VCaP (cell line): ENCODE measurements around the gene FBXL4.

ENCODE experiments used
- H3K27ac ChIP-seq: fragments of 450-650 bp; 2 replicates; pipeline ENCODE4 v1.5.1; 2017
- TF ChIP-seq, protein P1 (sequence below): fragments of 450-650 bp; conservative IDR thresholded peaks from 2 replicates; pipeline ENCODE4 v1.5.1; 2017; ENCODE audit warnings: mild to moderate bottlenecking, moderate library complexity

FBXL4 gene

DNA sequence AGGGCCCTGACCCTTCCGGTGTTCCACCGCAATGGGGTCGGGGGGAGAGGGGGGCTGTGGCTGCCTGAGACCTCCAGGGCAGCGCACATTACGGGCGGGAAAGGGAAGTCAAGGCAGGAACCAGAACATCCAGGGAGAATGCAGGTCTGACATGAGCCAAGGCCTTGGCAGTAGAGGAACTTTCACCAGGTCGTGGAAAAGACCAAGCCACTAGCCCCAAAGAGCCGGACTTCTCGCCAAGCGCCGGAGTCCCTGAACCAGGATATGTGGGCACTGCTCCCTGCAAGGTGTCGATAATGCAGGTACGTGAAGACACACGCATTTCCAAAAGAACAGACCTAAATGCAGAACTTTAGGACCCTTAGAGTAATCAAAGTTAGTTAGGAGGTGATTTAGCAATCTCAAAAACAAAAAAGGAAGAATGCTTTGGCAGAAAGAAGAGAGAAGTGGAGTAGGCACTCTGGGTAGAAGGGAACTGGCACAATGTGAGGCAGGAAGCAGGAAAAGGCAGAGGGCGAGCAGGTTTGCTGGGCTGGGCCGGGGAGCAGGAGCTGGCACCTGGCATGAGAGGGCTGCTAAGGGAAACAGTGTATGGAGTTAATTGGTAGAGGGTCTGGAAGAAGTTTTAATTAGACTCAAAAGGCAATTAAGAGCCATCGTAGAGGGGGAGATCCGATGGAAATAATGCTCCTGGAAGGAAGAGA is 99.1 kb downstream of the FBXL4 start:
- TF ChIP-seq, protein P1, sequence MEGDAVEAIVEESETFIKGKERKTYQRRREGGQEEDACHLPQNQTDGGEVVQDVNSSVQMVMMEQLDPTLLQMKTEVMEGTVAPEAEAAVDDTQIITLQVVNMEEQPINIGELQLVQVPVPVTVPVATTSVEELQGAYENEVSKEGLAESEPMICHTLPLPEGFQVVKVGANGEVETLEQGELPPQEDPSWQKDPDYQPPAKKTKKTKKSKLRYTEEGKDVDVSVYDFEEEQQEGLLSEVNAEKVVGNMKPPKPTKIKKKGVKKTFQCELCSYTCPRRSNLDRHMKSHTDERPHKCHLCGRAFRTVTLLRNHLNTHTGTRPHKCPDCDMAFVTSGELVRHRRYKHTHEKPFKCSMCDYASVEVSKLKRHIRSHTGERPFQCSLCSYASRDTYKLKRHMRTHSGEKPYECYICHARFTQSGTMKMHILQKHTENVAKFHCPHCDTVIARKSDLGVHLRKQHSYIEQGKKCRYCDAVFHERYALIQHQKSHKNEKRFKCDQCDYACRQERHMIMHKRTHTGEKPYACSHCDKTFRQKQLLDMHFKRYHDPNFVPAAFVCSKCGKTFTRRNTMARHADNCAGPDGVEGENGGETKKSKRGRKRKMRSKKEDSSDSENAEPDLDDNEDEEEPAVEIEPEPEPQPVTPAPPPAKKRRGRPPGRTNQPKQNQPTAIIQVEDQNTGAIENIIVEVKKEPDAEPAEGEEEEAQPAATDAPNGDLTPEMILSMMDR: no peak
- no peak overlapping the region for H3K27ac ChIP-seq

DNA sequence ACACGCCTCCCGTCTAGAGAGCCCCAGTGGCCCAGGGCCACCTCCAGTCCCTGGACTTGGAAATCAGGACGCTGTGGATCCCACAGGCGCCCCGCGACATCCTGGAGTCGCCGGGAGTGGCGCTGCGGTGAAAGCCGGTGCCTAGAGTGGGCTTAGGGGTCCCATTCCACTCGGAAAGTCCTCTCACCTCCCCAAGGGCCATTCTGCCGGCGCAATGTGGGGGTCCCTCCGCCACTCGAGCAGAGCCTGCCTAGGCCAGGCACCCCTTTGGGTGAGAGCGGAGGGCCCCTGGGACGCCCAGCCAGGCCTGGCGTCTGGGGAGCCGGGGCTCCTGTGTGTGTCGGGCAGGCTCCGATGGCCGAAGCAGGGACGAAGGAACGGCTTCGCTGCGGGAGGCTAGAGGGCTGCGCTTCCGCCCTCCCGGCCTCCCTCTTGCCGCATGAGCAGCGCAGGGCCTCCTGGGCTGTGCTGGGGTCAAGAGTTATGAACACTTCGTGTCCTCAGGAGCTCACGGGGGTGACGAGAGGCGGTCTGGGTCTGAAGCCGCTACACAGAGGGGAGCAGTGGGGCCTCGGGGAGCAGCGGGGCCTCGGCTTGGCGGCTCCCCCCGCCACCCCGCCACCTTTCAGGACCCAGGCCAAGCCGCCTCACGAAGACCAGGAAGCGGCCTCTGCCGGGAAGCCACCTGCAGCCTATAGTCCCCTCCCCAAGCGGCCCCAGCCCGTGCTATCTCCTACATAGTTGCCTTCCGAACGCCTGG is 99.8 kb downstream of the FBXL4 start:
- no peak overlapping the region for H3K27ac ChIP-seq

DNA sequence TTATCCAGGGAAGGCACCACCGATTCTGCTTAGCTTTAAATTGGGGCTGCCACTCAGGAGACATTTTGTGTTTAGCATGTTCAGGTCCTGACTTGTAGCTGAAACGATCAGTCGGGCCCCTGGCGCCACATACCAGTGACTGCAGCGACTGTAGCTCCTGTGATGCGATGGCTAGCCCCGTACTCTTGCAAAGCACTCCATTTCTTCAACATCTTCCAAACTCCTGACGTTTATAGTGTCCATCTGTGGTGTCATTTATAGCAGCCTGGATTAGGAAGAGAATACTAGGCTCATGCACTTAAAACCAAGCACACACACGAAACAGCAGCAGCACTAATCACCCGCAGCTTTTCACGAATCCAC is 100.3 kb downstream of the FBXL4 start:
- H3K27ac ChIP-seq: no peak overlapping the region
- TF ChIP-seq, protein P1: no peak

More for the DNA sequence above, 99.8 kb downstream of the FBXL4 start:
- TF ChIP-seq, protein P1: no peak

DNA sequence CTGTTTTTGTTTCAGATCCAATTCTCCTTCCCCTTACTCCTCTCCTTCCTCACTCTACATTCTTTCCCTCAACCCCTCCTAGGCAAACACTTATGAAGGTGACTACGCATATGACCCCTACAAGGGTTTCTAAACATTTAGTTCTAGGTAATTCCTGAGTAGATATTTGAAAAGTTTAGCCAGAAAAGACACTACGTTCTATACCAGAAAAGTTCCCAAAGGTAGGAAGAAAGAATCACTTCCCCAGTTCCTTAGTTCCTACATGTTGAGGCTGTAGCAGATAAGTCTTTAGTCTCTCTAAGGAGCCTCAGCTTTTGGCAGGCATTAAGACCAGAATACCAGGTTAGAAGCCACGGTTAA is 101.7 kb downstream of the FBXL4 start:
- TF ChIP-seq, protein P1: peak; percentile 62
- H3K27ac ChIP-seq: no peak overlapping the region

DNA sequence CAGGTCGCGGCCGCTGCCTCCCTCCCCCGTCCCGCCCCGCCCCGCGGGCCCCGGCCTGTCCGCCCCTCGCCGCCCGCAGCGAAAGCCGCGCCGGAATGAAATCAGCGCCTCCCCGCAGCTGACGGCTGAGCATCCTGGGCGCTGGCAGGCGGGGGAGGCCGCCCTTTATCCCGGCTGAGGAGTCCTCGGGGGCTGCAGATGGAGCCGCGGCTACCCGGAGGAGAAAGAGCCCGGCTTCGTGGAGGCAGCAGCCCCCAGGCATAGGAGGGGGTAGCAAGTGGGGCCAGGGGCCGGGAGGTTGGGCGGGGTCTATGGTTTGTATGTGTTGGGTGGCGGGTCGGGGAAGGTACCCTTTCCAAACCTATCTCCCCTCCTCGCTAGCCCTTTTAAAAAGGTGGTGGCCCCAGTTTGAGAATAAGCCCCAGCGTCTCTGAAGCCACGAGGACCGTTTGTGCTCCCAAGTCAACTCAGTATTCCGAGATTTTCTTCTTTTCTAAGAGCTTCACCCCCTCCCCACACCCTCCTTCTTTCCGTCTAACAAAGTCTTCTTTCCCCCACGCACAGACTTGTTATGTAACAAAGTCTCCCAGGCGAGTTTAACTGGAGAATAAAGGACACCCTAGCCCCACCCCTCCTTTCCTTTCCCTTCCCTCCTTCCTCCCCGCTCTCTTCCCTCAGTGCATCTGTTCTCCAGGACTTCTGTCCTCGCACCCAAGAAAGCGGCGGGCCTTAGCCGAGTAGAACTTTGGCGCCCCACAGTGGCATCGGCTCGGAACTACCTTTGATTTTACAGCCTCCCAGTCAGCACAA is 102.3 kb downstream of the FBXL4 start:
- H3K27ac ChIP-seq: no peak overlapping the region
- TF ChIP-seq, protein P1: peak; percentile 93

DNA sequence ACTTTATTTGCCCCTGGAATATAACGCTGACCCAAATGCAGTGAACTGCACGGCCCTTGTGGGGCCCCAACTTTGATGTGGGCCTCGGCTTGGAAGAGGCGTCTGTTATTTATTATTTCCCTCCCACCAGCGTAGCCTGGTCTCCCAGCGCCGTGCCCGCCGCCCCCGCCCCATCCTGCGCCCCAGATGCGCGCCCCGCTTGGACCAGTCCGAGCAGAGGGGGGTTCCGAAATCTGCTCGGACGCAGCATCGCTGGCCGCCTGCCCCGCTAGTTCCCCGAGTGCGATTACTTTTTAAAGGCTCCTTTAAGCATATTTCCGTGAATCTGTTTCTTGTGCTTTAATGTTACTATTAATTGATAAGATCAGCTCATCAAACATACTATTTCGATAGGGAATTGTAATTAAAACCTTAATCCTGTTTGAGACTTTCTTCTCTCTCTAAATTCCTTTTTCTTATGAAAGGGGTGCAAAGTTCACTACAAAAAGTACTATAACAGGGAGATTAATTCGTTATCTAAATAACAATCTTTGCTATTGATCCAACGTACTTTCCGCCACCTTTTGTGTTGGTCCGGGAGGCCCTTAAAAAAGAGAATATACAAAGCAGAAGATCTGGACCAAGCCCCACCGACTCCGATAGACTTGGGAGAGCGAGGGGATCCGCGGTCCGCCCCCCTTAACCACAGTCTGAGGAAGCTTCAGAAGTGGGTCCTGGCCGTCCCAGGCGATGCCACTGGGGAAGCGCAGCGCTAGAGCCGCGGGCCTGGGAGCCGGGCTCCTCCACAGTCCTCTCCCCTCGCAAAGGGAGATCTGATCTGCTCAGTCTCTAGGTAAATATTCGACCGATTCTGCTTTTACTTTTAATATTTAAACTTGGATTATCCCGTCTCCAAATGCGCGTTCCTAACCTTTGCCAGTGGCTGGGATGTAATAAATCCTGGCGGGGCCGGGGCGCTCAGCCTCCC is 103.2 kb downstream of the FBXL4 start:
- no peak overlapping the region for H3K27ac ChIP-seq
- TF ChIP-seq, protein P1: no peak
